GM06990 (cell line): Measurements from ENCODE around the gene IFITM2.
A peak's percentile ranks its signal among the peaks of the same experiment; 100 is the strongest.
"Not testable (repeated sequence)": the region's sequence is repeated elsewhere in the genome, so short reads cannot be mapped to it uniquely, and the experiment has no call there.

Experiments used
- DNase-seq: peaks from one replicate; pipeline ENCODE4 v3.0.0-alpha.2; 2011; ENCODE audit not compliant: insufficient read length; ENCODE audit errors: extremely low read depth
- H3K27me3 ChIP-seq: replicated peaks from 2 replicates; pipeline ENCODE4 v1.6.0; 2011; ENCODE audit warnings: low read length; ENCODE audit not compliant: control insufficient read depth, insufficient read depth
- H3K36me3 ChIP-seq: 2 replicates; pipeline ENCODE4 v1.5.1; 2011; ENCODE audit warnings: low read length; ENCODE audit not compliant: control insufficient read depth, insufficient read depth
- H3K4me3 ChIP-seq: replicated peaks from 2 replicates; pipeline ENCODE4 v1.5.1; 2011; ENCODE audit warnings: low read depth, mild to moderate bottlenecking, control low read depth, low read length
- CTCF ChIP-seq: IDR thresholded peaks from 2 replicates; pipeline ENCODE4 v1.5.1; 2011; ENCODE audit warnings: low read length, control low read depth, mild to moderate bottlenecking, inconsistent platforms; ENCODE audit not compliant: insufficient read depth, poor library complexity, severe bottlenecking

IFITM2 gene

DNA sequence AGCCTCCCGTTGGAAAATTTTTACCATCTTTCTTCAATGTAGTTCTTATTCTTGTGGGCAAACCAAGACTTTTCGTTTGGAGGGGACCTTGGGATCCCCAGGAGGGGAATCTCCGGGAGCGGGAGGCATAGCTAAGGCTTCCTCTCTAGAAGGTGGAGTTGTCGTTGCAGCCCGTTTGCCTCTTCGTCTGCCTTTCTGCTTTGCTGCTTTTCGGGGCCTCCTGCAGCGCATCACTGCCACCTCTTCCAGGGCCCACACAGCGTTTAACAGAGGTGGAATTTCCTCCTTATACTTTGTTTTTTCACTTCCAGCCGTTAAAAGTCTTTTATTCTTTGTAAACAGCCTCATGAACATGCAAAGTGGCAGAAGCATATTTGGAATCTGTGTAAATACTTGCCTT lies 16.5 kb downstream of the IFITM2 start:
- no peak for DNase-seq
- Histone ChIP-seq H3K27me3 (no peaks in the 10 kb centered on the region), H3K36me3 (no peaks in the 10 kb centered on the region), H3K4me3 (no peak overlapping the region)
- TF ChIP-seq CTCF = no peak

- H3K27me3 ChIP-seq, H3K4me3 ChIP-seq, H3K36me3 ChIP-seq, DNase-seq: not testable (repeated sequence)
Observed at GRCh38 chr11:324593-325517, 17.2 kb downstream of the IFITM2 start.

- DNase-seq = no peak
- H3K27me3 ChIP-seq = no peaks in the 10 kb centered on the region
- H3K4me3 ChIP-seq = no peak overlapping the region
- H3K36me3 ChIP-seq = no peaks in the 10 kb centered on the region
- no peak for TF ChIP-seq CTCF
Observed at GRCh38 chr11:325796-326591, 18.4 kb downstream of the IFITM2 start.

GRCh38 chr11:326592-326841 lies 18.9 kb downstream of the IFITM2 start:
- TF ChIP-seq CTCF = no peak
- peak overlapping the region; percentile 6 for H3K4me3 ChIP-seq
- DNase-seq = no peak
- no peaks in the 10 kb centered on the region for H3K27me3 ChIP-seq
- no peaks in the 10 kb centered on the region for H3K36me3 ChIP-seq

DNA sequence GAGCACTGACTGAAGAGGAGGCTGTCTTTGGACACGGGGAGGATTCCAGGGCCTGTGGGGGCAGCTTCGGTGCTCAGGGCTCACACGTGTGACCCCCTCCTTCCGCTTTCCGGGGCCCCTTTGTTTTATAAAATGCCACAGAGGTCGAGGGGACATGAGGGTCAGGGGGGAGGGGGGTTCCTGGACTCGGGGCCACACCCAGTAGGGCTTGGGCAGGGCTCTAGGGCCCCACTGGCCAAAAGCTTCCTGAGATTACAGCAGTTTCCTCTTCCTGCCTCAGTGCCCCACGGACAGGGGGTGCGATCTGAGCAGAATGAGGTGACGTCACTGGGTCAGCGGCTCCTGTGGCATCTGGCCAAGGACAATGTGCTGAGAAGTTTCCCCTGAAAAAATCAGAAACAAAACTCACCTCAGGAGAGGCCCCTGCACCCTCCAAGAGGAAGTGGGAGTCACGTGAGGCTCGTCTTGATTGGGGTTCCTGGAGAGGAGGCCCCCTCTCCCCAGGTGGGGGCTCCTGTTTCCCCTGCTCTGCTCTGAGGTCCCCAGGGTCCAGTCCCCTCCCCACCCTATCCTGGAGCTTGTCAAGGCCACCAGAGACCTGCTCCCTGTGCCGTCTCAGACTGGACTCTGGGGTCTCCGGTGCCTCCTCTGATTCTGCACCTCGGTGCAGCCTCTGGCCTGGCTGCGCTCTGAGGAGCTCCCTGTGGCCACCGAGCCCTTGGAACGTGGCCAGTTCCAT lies 19.4 kb downstream of the IFITM2 start:
- DNase-seq = peak; percentile 87

More for the DNA sequence above, 19.4 kb downstream of the IFITM2 start:
- no peak for TF ChIP-seq CTCF
- no peaks in the 10 kb centered on the region for H3K36me3 ChIP-seq
- H3K27me3 ChIP-seq = no peaks in the 10 kb centered on the region
- peak overlapping the region; percentile 10 for H3K4me3 ChIP-seq
